Measurements from ENCODE around the gene TSPO2.

DNA sequence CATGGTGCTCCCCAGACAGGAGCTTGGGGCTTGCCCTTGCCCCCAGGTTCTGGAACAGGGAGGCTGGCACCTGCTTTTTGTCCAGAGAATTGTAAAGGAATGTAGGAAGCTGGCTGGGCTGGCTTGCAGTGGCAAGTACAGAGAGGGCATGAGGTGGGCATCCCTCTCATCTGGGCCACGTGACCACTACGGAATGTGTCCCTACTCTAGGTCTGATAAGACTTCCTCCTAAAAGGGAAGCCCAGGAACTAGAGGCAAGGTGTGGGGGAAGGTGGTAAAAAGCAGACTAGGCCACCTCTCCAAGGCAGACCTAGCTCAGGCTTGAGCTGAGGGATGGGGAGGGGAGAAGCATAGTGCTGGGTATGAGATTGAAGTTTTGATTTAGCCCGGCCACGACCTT lies 42.0 kb upstream of the TSPO2 start:
- TF ChIP-seq, protein P1, sequence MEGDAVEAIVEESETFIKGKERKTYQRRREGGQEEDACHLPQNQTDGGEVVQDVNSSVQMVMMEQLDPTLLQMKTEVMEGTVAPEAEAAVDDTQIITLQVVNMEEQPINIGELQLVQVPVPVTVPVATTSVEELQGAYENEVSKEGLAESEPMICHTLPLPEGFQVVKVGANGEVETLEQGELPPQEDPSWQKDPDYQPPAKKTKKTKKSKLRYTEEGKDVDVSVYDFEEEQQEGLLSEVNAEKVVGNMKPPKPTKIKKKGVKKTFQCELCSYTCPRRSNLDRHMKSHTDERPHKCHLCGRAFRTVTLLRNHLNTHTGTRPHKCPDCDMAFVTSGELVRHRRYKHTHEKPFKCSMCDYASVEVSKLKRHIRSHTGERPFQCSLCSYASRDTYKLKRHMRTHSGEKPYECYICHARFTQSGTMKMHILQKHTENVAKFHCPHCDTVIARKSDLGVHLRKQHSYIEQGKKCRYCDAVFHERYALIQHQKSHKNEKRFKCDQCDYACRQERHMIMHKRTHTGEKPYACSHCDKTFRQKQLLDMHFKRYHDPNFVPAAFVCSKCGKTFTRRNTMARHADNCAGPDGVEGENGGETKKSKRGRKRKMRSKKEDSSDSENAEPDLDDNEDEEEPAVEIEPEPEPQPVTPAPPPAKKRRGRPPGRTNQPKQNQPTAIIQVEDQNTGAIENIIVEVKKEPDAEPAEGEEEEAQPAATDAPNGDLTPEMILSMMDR (IDR thresholded peaks at IDR 0.05): no peak
- no peak for TF ChIP-seq POLR2A (IDR thresholded peaks at IDR 0.05)

Data from tibial nerve (tissue), 3 donors.